Measurements from ENCODE around the gene FBXO31. TPM values are rescaled to one million over a fixed set of nuclear protein-coding genes. Genes with fewer than 3 reads are reported as not detected.

The FBXO31 gene
- total and polyA plus RNA-seq, 2 of the 8 experiments (the other 6 are each of a cell fraction or from before 2014, with no cell fraction given), result 8.3 to 21.6 TPM

GRCh38 chr16:87356491-87356853, 27.1 kb downstream of the FBXO31 start:
- Histone ChIP-seq H2BK15ac (ENCODE audit: low read length) (no peak overlapping the region), H4K8ac (ENCODE audit: extremely low read depth, insufficient read depth, low read length) (no peak overlapping the region), H3K9ac (replicated peaks in 1 of 4; ENCODE audit: extremely low read depth in 1 of 4, low read depth in 3 of 4, low read length in 3 of 4) (no peak overlapping the region), H4K5ac (ENCODE audit: insufficient read length, low read depth, low read length) (no peak overlapping the region), H2AK5ac (ENCODE audit: low read depth, low read length) (no peak overlapping the region), H3K4me2 (ENCODE audit: insufficient read depth in 1 of 2, low read depth in 2 of 2, low read length in 2 of 2) (no peak overlapping the region), H4K91ac (replicated peaks; ENCODE audit: insufficient read length, low read length) (no peak overlapping the region), H3K4ac (replicated peaks; ENCODE audit: insufficient read length, low read depth, low read length) (no peak overlapping the region), H3K56ac (replicated peaks; ENCODE audit: insufficient read length, low read depth, low read length) (no peak overlapping the region), H3K36me3 (ENCODE audit: control insufficient read depth in 2 of 4, insufficient read depth in 4 of 4, low read length in 3 of 4) (peaks cover 0 to 17% (median 7%) of the 10 kb centered on the region in 4 experiments; a peak in 4 of 8 replicates), H3K14ac (ENCODE audit: insufficient read length) (no peak overlapping the region), H3K27ac (ENCODE audit: low read depth, low read length) (no peak overlapping the region), H4K20me1 (replicated peaks in 1 of 2; ENCODE audit: control insufficient read depth in 1 of 2, insufficient read depth in 2 of 2, low read length in 2 of 2) (peaks cover 3 to 19% of the 10 kb centered on the region in 2 experiments), H3K4me1 (replicated peaks in 1 of 4; ENCODE audit: control insufficient read depth in 3 of 4, insufficient read depth in 4 of 4, low read length in 3 of 4) (no peaks in the 10 kb centered on the region), H3K23ac (ENCODE audit: insufficient read length) (no peak overlapping the region), H3K18ac (ENCODE audit: extremely low read depth, low read length) (no peak overlapping the region), H2BK12ac (ENCODE audit: low read depth, low read length) (no peak overlapping the region), H2AFZ (ENCODE audit: low read length) (no peak overlapping the region), H2BK5ac (ENCODE audit: low read depth, low read length) (no peak overlapping the region), H2BK120ac (replicated peaks; ENCODE audit: low read depth, low read length) (no peak overlapping the region), H3K4me3 (ENCODE audit: extremely low read depth in 1 of 4, insufficient read depth in 2 of 4, low read depth in 3 of 4, low read length in 4 of 4) (no peak overlapping the region), H3K27me3 (replicated peaks in 1 of 4; ENCODE audit: control insufficient read depth in 3 of 4, extremely low read depth in 1 of 4, insufficient read depth in 3 of 4, low read length in 3 of 4) (no peaks in the 10 kb centered on the region), H3K9me3 (ENCODE audit: insufficient read depth in 2 of 2, low read depth in 1 of 2, low read length in 1 of 2) (no peaks in the 10 kb centered on the region), H2BK20ac (ENCODE audit: low read length) (no peak overlapping the region), H3K79me2 (ENCODE audit: control insufficient read depth in 1 of 2, insufficient read depth in 2 of 2, low read length in 2 of 2) (no peaks in the 10 kb centered on the region), H3K23me2 (ENCODE audit: low read depth, low read length) (no peaks in the 10 kb centered on the region), H3K79me1 (ENCODE audit: low read depth, low read length) (peaks cover 10% of the 10 kb centered on the region)
- ChIA-PET CTCF (ENCODE audit: partially characterized antibody) (interaction anchor here (0.6 to 1.2 kb wide), 5 partner anchors 8 to 60 kb away, joined by 3 to 4 read pairs (median 3); no protein-coding TSS in a partner anchor), POLR2A (ENCODE audit: partially characterized antibody) (no interaction called here)
- no peak for DNase-seq (ENCODE audit: low read depth in 1 of 2, low spot score in 2 of 2)
- WGBS, 2 experiments (ENCODE audit: extremely low coverage in 1 of 2, insufficient coverage in 1 of 2, insufficient read length in 1 of 2, insufficient replicate concordance in 2 of 2, low coverage in 1 of 2, low lambda C conversion rate in 2 of 2, missing lambda C conversion rate in 1 of 2), result 91% methylated on average over 8 of the region's 8 CpGs; no CpG with 5 or more reads in 1 of the 2 experiments
- no peak for FAIRE-seq
- TF ChIP-seq SIN3A (conservative IDR thresholded peaks at IDR 0.05 in 1 of 2, IDR thresholded peaks at IDR 0.05 in 1 of 2; ENCODE audit: low read depth in 1 of 2, low read length in 2 of 2) (no peak), RAD21 (IDR thresholded peaks at IDR 0.05 in 1 of 2, conservative IDR thresholded peaks at IDR 0.05 in 1 of 2; ENCODE audit: low read depth in 2 of 2, low read length in 2 of 2) (no peak), GTF2F1 (IDR thresholded peaks at IDR 0.05; ENCODE audit: borderline replicate concordance, low read depth, low read length) (no peak), POLR2A (IDR thresholded peaks at IDR 0.05; ENCODE audit: control extremely low read depth in 1 of 2, low read depth in 2 of 2, low read length in 2 of 2) (no peak), RFX5 (IDR thresholded peaks at IDR 0.05; ENCODE audit: borderline replicate concordance, low read depth, low read length) (no peak)

Measured in H1 (cell line).